Peyer's patch (tissue), 4 donors: ENCODE data around the gene TIMM10B.

Experiments used
- POLR2A ChIP-seq, 2 donors: fragments of 450-650 bp; IDR thresholded peaks; one replicate each; pipeline ENCODE4 v1.5.1; 2017; ENCODE audit warnings: antibody characterized with exemption in 2 of 2, mild to moderate bottlenecking in 2 of 2, moderate library complexity in 2 of 2
- TF ChIP-seq, protein P1 (sequence below), 6 experiments: fragments of 450-650 bp in 4 of 6; fragments of 200-600 bp in 2 of 6; sonication (generic) in 1 of 6; IDR thresholded peaks; one replicate each; pipeline ENCODE4 v1.5.1; 2017 to 2019; ENCODE audit warnings: antibody characterized with exemption in 6 of 6, mild to moderate bottlenecking in 3 of 6, moderate library complexity in 1 of 6

DNA sequence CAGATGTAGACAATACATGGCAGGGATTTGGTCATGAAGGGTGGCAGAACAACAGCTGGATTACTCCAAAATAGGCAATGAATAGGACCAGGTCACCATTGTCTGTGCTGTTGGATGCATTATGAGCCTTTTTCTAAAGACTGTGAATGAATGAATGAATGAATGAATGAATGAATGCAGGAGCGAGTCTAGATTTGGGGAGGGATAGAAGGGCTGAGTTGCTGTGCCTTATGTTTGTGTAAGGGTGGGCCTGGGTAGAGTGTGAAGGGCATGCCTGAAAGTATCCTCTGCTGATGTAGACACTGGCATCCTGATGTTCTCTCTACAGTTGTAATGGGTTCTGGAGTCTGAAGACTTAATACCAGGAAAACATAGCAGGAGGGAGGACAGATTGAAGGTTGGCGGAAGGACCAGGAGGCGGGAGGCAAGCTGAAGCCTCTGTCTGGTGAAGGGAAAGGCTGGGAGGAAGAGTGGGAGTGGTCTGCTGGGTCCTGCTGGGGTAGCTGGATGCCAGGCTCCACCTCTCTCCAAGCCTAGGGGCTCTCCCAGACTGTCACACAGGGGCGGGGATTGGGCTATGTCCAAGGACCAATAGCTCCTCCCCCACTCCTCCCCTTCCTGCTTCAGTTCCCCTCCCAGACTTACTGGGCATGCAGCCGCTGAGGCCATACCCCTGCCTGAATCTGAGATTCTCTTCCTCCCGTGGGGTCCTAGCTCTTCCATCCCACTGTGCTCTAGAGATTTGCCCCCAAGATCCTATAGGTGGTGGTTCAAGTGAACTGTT, 12.4 kb upstream of the TIMM10B start:
- TF ChIP-seq, protein P1, sequence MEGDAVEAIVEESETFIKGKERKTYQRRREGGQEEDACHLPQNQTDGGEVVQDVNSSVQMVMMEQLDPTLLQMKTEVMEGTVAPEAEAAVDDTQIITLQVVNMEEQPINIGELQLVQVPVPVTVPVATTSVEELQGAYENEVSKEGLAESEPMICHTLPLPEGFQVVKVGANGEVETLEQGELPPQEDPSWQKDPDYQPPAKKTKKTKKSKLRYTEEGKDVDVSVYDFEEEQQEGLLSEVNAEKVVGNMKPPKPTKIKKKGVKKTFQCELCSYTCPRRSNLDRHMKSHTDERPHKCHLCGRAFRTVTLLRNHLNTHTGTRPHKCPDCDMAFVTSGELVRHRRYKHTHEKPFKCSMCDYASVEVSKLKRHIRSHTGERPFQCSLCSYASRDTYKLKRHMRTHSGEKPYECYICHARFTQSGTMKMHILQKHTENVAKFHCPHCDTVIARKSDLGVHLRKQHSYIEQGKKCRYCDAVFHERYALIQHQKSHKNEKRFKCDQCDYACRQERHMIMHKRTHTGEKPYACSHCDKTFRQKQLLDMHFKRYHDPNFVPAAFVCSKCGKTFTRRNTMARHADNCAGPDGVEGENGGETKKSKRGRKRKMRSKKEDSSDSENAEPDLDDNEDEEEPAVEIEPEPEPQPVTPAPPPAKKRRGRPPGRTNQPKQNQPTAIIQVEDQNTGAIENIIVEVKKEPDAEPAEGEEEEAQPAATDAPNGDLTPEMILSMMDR (IDR thresholded peaks at IDR 0.05) = no peak
- TF ChIP-seq POLR2A (IDR thresholded peaks at IDR 0.05) = peak in 1 of 2 donors; percentile 48
